Epithelial cell of proximal tubule (primary cell): ENCODE measurements around the gene MEPCE. TPM values are rescaled to one million over a fixed set of nuclear protein-coding genes. Genes with fewer than 3 reads are reported as not detected.

ENCODE experiments used
- DNase-seq: peaks from one replicate; pipeline ENCODE4 v3.0.0-alpha.2; 2011; ENCODE audit warnings: low read depth
- H3K4me3 ChIP-seq: 2 replicates; pipeline ENCODE4 v1.5.1; 2011; ENCODE audit warnings: low read depth, mild to moderate bottlenecking, low read length
- CTCF ChIP-seq: conservative IDR thresholded peaks from 2 replicates; pipeline ENCODE4 v1.5.1; 2012; ENCODE audit warnings: low read depth, mild to moderate bottlenecking, low read length
- total RNA-seq: library from RNA; depleted of rRNA; stranded (reverse); fragments of >200 nt; gene quantifications from 2 replicates; pipeline ENCODE4 v1.2.3, GENCODE V29; 2015

MEPCE gene
- total RNA-seq, 1 donor from 2014 or later = 34.1 TPM

- no peak for TF ChIP-seq CTCF
- H3K4me3 ChIP-seq = no peak overlapping the region
- no peak for DNase-seq
These were observed 35.7 kb downstream of the MEPCE start for GRCh38 chr7:100465299-100465698.

GRCh38 chr7:100465702-100466311, 36.2 kb downstream of the MEPCE start:
- H3K4me3 ChIP-seq = no peak overlapping the region
- TF ChIP-seq CTCF = peak; percentile 63
- DNase-seq = no peak

- no peak overlapping the region for H3K4me3 ChIP-seq
- DNase-seq = no peak
- TF ChIP-seq CTCF = no peak
These were observed 37.3 kb downstream of the MEPCE start for GRCh38 chr7:100466653-100467605.

GRCh38 chr7:100467638-100468373, 38.2 kb downstream of the MEPCE start:
- TF ChIP-seq CTCF = no peak
- no peak overlapping the region for H3K4me3 ChIP-seq
- no peak for DNase-seq

GRCh38 chr7:100469227-100470044, 39.8 kb downstream of the MEPCE start:
- peak; percentile 92 for TF ChIP-seq CTCF
- H3K4me3 ChIP-seq = no peak overlapping the region
- no peak for DNase-seq

GRCh38 chr7:100471021-100471420, 41.4 kb downstream of the MEPCE start:
- TF ChIP-seq CTCF = no peak
- no peak overlapping the region for H3K4me3 ChIP-seq
- no peak for DNase-seq
